Spleen (tissue), 11 donors: ENCODE results near the gene DEPP1. TPM values are rescaled to one million over a fixed set of nuclear protein-coding genes. Genes with fewer than 3 reads are reported as not detected.

Experiments
- DNase-seq: peaks from one replicate; pipeline ENCODE4 v3.0.0-alpha.2; 2020
- H3K27ac ChIP-seq, 8 donors: fragments of 200-600 bp; sonication (generic) in 7 of 8; 1 replicate in 4 of 8; 2 replicates in 4 of 8; pipeline versions ENCODE4 v1.5.0 to v1.8.0; 2016 to 2021; ENCODE audit warnings: inconsistent platforms in 4 of 8, mild to moderate bottlenecking in 4 of 8, moderate library complexity in 1 of 8
- H3K27me3 ChIP-seq, 7 donors: fragments of 200-600 bp; sonication (generic) in 6 of 7; replicated peaks in 1 of 7; 1 replicate in 4 of 7; 2 replicates in 3 of 7; pipeline versions ENCODE4 v1.5.0 to v1.8.0; 2016 to 2021; ENCODE audit warnings: inconsistent platforms in 3 of 7, mild to moderate bottlenecking in 1 of 7
- H3K36me3 ChIP-seq, 6 donors: fragments of 200-600 bp; sonication (generic) in 5 of 6; 1 replicate in 4 of 6; 2 replicates in 2 of 6; pipeline versions ENCODE4 v1.5.0 to v1.8.0; 2016 to 2021; ENCODE audit warnings: inconsistent platforms in 2 of 6
- H3K4me1 ChIP-seq, 6 donors: fragments of 200-600 bp; sonication (generic) in 5 of 6; 1 replicate in 3 of 6; 2 replicates in 3 of 6; pipeline versions ENCODE4 v1.5.0 to v1.8.0; 2016 to 2021; ENCODE audit warnings: inconsistent platforms in 3 of 6
- H3K4me3 ChIP-seq, 8 donors: fragments of 200-600 bp; sonication (generic) in 7 of 8; 1 replicate in 4 of 8; 2 replicates in 4 of 8; pipeline versions ENCODE4 v1.5.0 to v1.8.0; 2016 to 2021; ENCODE audit warnings: inconsistent platforms in 4 of 8, mild to moderate bottlenecking in 4 of 8, moderate library complexity in 2 of 8
- H3K9me3 ChIP-seq, 8 donors: fragments of 200-600 bp; sonication (generic) in 7 of 8; 1 replicate in 4 of 8; 2 replicates in 4 of 8; pipeline versions ENCODE4 v1.5.0 to v1.8.0; 2016 to 2021; ENCODE audit warnings: inconsistent platforms in 4 of 8
- CTCF ChIP-seq, 11 experiments: fragments of 200-600 bp in 7 of 11; fragments of 450-650 bp in 4 of 11; sonication (generic) in 4 of 11; IDR thresholded peaks in 8 of 11; conservative IDR thresholded peaks in 3 of 11; 1 replicate in 7 of 11; 2 replicates in 4 of 11; pipeline versions ENCODE4 v1.4.0 to v1.8.0; 2016 to 2021; ENCODE audit warnings: antibody characterized with exemption in 11 of 11, inconsistent platforms in 4 of 11, mild to moderate bottlenecking in 1 of 11
- POLR2A ChIP-seq, 3 donors: fragments of 450-650 bp; IDR thresholded peaks; one replicate each; pipeline ENCODE4 v1.5.1; 2017; ENCODE audit warnings: antibody characterized with exemption in 3 of 3, mild to moderate bottlenecking in 1 of 3
- POLR2AphosphoS5 ChIP-seq, 3 donors: sonication (generic); formaldehyde crosslinking; IDR thresholded peaks; one replicate each; pipeline ENCODE4 v1.5.1; 2017; ENCODE audit warnings: antibody characterized with exemption in 3 of 3
- WGBS, 5 donors: extraction: QIAGEN DNeasy Blood & Tissue Kit in 3 of 5; methylation state at CpG; one replicate each; pipeline versions ENCODE4 v1.1.5 to v1.1.7; 2013 to 2018; 5-methylcytosine and 5-hydroxymethylcytosine counted together
- intact Hi-C: fragments of 100-400 bp; cut with DNase I; formaldehyde crosslinking; loops from one replicate; pipeline ENCODE4 v1.15.0; 2023; ENCODE audit warnings: low total_unique reads
- polyA plus RNA-seq, 3 donors: library from polyadenylated mRNA; stranded (reverse); fragments of 200-250 nt; gene quantifications; one replicate each; pipeline ENCODE4 v1.2.1, GENCODE V29; 2013
- total RNA-seq, 7 donors: library from RNA; depleted of rRNA in 3 of 7; stranded (reverse); fragments of >200 nt in 3 of 7; fragmentation: NEBNext Ultra II Directional in 4 of 7; extraction: Animal tissue kit (Norgen Biotek cat#: 25700) in 4 of 7; gene quantifications; one replicate each; pipeline versions ENCODE4 v1.1.0 to v1.2.1, GENCODE V29; 2016 to 2021
- donor health status: healthy with polysubstance abuse.
- donor health status: DM: no; HTN: no; CAD: no; lungs with moderate emphysema.
- donor health status: DM: no; HTN: no; CAD: no.
- donor health status: Bipolar disorder and iron deficiency.
- donor health status: healthy.
- donor health status: DM: no; HTN: no; CAD: no.
- donor health status: DM: yes; HTN: yes; CAD: no.

Gene DEPP1
- total and polyA plus RNA-seq, 10 donors = 9.5 to 90.1 (median 18.4) TPM

GRCh38 chr10:44977287-44978212 lies 1.1 kb downstream of the DEPP1 start:
- peak overlapping the region; percentile 23 to 70 (median 38) for H3K4me3 ChIP-seq
- peak overlapping the region; percentile 42 to 84 (median 77) for H3K27ac ChIP-seq
- intact Hi-C loops = loop anchor here (5.0 kb wide), 1 partner anchor 45 kb away; no protein-coding TSS in a partner anchor
- H3K27me3 ChIP-seq = no peaks in the 10 kb centered on the region
- peaks cover 0 to 39% (median 0%) of the 10 kb centered on the region in 6 donors for H3K36me3 ChIP-seq
- DNase-seq = peak; percentile 79
- 56 to 66% (median 60%) methylated on average over 19 to 25 of the region's 25 CpGs for WGBS, 5 donors
- TF ChIP-seq POLR2AphosphoS5 (IDR thresholded peaks at IDR 0.05) (peak in 2 of 3 donors; percentile 48 to 82), CTCF (IDR thresholded peaks at IDR 0.05 in 8 of 11, conservative IDR thresholded peaks at IDR 0.05 in 3 of 11) (no peak)
- no peaks in the 10 kb centered on the region for H3K9me3 ChIP-seq
- peaks cover 13 to 95% (median 73%) of the 10 kb centered on the region in 6 donors for H3K4me1 ChIP-seq

GRCh38 chr10:44976352-44977198 lies 2.0 kb downstream of the DEPP1 start:
- TF ChIP-seq POLR2AphosphoS5 (IDR thresholded peaks at IDR 0.05) (no peak), POLR2A (IDR thresholded peaks at IDR 0.05) (no peak), CTCF (IDR thresholded peaks at IDR 0.05 in 8 of 11, conservative IDR thresholded peaks at IDR 0.05 in 3 of 11) (no peak)
- Histone ChIP-seq H3K36me3 (peaks cover 0 to 40% (median 0%) of the 10 kb centered on the region in 6 donors), H3K4me1 (peaks cover 13 to 99% (median 71%) of the 10 kb centered on the region in 6 donors), H3K27me3 (no peaks in the 10 kb centered on the region), H3K27ac (peak overlapping the region in 6 of 8 donors; percentile 75 to 84 (median 79)), H3K9me3 (no peaks in the 10 kb centered on the region), H3K4me3 (peak overlapping the region in 7 of 8 donors; percentile 34 to 70 (median 39))
- intact Hi-C loops = loop anchor here (5.0 kb wide), 1 partner anchor 44 kb away; no protein-coding TSS in a partner anchor
- 71 to 90% (median 82%) methylated on average over 8 to 9 of the region's 9 CpGs for WGBS, 5 donors
- peak; percentile 67 for DNase-seq

- intact Hi-C loops = loop anchor here (5.0 kb wide), 1 partner anchor 43 kb away; no protein-coding TSS in a partner anchor
- TF ChIP-seq POLR2AphosphoS5 (IDR thresholded peaks at IDR 0.05) (peak in 2 of 3 donors; percentile 17 to 42), POLR2A (IDR thresholded peaks at IDR 0.05) (no peak)
- peak overlapping the region in 6 of 8 donors; percentile 3 to 70 (median 41) for H3K4me3 ChIP-seq
- H3K27me3 ChIP-seq = no peaks in the 10 kb centered on the region
- DNase-seq = peak; percentile 75
- H3K36me3 ChIP-seq = peaks cover 0 to 49% (median 0%) of the 10 kb centered on the region in 6 donors
- 34 to 48% (median 45%) methylated on average over 6 to 10 of the region's 10 CpGs for WGBS, 5 donors
- H3K4me1 ChIP-seq = peaks cover 13 to 99% (median 62%) of the 10 kb centered on the region in 6 donors
- no peaks in the 10 kb centered on the region for H3K9me3 ChIP-seq
- peak overlapping the region in 5 of 8 donors; percentile 59 to 84 (median 79) for H3K27ac ChIP-seq
These were observed 2.9 kb downstream of the DEPP1 start for GRCh38 chr10:44975431-44976331.
